H9 (cell line): ENCODE data around the gene PRR14. TPM values are rescaled to one million over a fixed set of nuclear protein-coding genes. Genes with fewer than 3 reads are reported as not detected.

ENCODE experiments used
- DNase-seq: peaks from one replicate; pipeline ENCODE4 v3.0.0-alpha.2; 2017
- H2AFZ ChIP-seq: one replicate; pipeline ENCODE4 v1.6.1; 2013; ENCODE audit warnings: mild to moderate bottlenecking, low read length, control low read depth, moderate library complexity
- H2AK5ac ChIP-seq: 2 replicates; pipeline ENCODE4 v1.6.1; 2013; ENCODE audit warnings: low read length, control low read depth, mixed read lengths; ENCODE audit not compliant: insufficient read length
- H2BK120ac ChIP-seq: one replicate; pipeline ENCODE4 v1.6.1; 2013; ENCODE audit warnings: low read depth, mild to moderate bottlenecking, low read length, control low read depth, inconsistent platforms; ENCODE audit not compliant: poor library complexity, severe bottlenecking
- H2BK12ac ChIP-seq: 2 replicates; pipeline ENCODE4 v1.6.1; 2013; ENCODE audit warnings: low read length, control low read depth, mixed read lengths, low read depth; ENCODE audit not compliant: insufficient read length
- H2BK15ac ChIP-seq: 2 replicates; pipeline ENCODE4 v1.6.1; 2013; ENCODE audit warnings: low read depth, low read length, control low read depth
- H2BK20ac ChIP-seq: one replicate; pipeline ENCODE4 v1.6.1; 2013; ENCODE audit warnings: low read depth, mild to moderate bottlenecking, low read length, control low read depth, inconsistent platforms; ENCODE audit not compliant: poor library complexity, severe bottlenecking
- H2BK5ac ChIP-seq: 2 replicates; pipeline ENCODE4 v1.6.1; 2013; ENCODE audit warnings: low read length, control low read depth, mixed read lengths; ENCODE audit not compliant: insufficient read length
- H3K14ac ChIP-seq: 2 replicates; pipeline ENCODE4 v1.6.1; 2013; ENCODE audit warnings: low read length, control low read depth; ENCODE audit not compliant: insufficient read depth
- H3K18ac ChIP-seq: 2 replicates; pipeline ENCODE4 v1.6.1; 2013; ENCODE audit warnings: low read depth, mild to moderate bottlenecking, mixed read lengths, low read length, control low read depth; ENCODE audit not compliant: insufficient read length
- H3K23ac ChIP-seq: 2 replicates; pipeline ENCODE4 v1.6.1; 2013; ENCODE audit warnings: low read length, control low read depth, mixed read lengths, low read depth; ENCODE audit not compliant: insufficient read length
- H3K23me2 ChIP-seq: 2 replicates; pipeline ENCODE4 v1.6.1; 2013; ENCODE audit warnings: low read depth, mild to moderate bottlenecking, mixed read lengths, low read length, control low read depth; ENCODE audit not compliant: insufficient read length, poor library complexity, severe bottlenecking
- H3K27ac ChIP-seq: 2 replicates; pipeline ENCODE4 v1.5.1; 2013; ENCODE audit warnings: low read length, control low read depth, mixed read lengths, low read depth; ENCODE audit not compliant: insufficient read length
- H3K27me3 ChIP-seq: 2 replicates; pipeline ENCODE4 v1.6.1; 2013; ENCODE audit warnings: low read length, control low read depth, inconsistent platforms; ENCODE audit not compliant: insufficient read depth
- H3K4ac ChIP-seq: 2 replicates; pipeline ENCODE4 v1.6.1; 2013; ENCODE audit warnings: low read depth, mild to moderate bottlenecking, control low read depth, inconsistent platforms, low read length, moderate library complexity
- H3K4me1 ChIP-seq: 2 replicates; pipeline ENCODE4 v1.6.1; 2013; ENCODE audit warnings: low read length, control low read depth, inconsistent platforms; ENCODE audit not compliant: insufficient read depth
- H3K4me2 ChIP-seq: 2 replicates; pipeline ENCODE4 v1.6.1; 2013; ENCODE audit warnings: low read length, control low read depth, mixed read lengths; ENCODE audit not compliant: insufficient read length, insufficient read depth
- H3K56ac ChIP-seq: 2 replicates; pipeline ENCODE4 v1.6.1; 2013; ENCODE audit warnings: low read depth, mild to moderate bottlenecking, mixed read lengths, low read length, control low read depth; ENCODE audit not compliant: insufficient read length
- H3K79me1 ChIP-seq: 2 replicates; pipeline ENCODE4 v1.6.1; 2013; ENCODE audit warnings: low read depth, mild to moderate bottlenecking, moderate library complexity, low read length, control low read depth, inconsistent platforms; ENCODE audit not compliant: insufficient read depth, poor library complexity, severe bottlenecking
- H3K79me2 ChIP-seq: 2 replicates; pipeline ENCODE4 v1.6.1; 2013; ENCODE audit warnings: low read length, control low read depth, inconsistent platforms; ENCODE audit not compliant: insufficient read depth
- H3K9ac ChIP-seq: 2 replicates; pipeline ENCODE4 v1.6.1; 2013; ENCODE audit warnings: low read length, control low read depth, mixed read lengths; ENCODE audit not compliant: insufficient read length; ENCODE audit errors: extremely low read depth
- H3K9me3 ChIP-seq: one replicate; pipeline ENCODE4 v1.6.1; 2013; ENCODE audit warnings: low read depth, low read length, inconsistent platforms; ENCODE audit not compliant: control insufficient read depth
- H3T11ph ChIP-seq: one replicate; pipeline ENCODE4 v1.6.1; 2013; ENCODE audit warnings: mild to moderate bottlenecking, low read length, control low read depth, inconsistent platforms
- H4K20me1 ChIP-seq: one replicate; pipeline ENCODE4 v1.6.1; 2013; ENCODE audit not compliant: control insufficient read depth, insufficient read length, insufficient read depth
- H4K5ac ChIP-seq: 2 replicates; pipeline ENCODE4 v1.6.1; 2013; ENCODE audit warnings: low read depth, mild to moderate bottlenecking, mixed read lengths, low read length, control low read depth; ENCODE audit not compliant: insufficient read length
- H4K8ac ChIP-seq: replicated peaks from 2 replicates; pipeline ENCODE4 v1.6.1; 2013; ENCODE audit warnings: low read length, control low read depth, mixed read lengths, low read depth; ENCODE audit not compliant: insufficient read length
- H4K91ac ChIP-seq: 2 replicates; pipeline ENCODE4 v1.6.1; 2013; ENCODE audit warnings: low read depth, mild to moderate bottlenecking, moderate library complexity, mixed read lengths, low read length, control low read depth; ENCODE audit not compliant: insufficient read length
- H3K27ac Mint-ChIP-seq, 3 experiments: 2 replicates in 2 of 3; 3 replicates in 1 of 3; pipeline ENCODE4 v1.8.0; 2020 to 2021; ENCODE audit warnings: mixed read lengths in 3 of 3, mild to moderate bottlenecking in 1 of 3, moderate library complexity in 1 of 3
- H3K27me3 Mint-ChIP-seq: 2 replicates; pipeline ENCODE4 v1.8.0; 2021; ENCODE audit warnings: low read depth, mild to moderate bottlenecking, moderate library complexity, mixed read lengths
- H3K36me3 Mint-ChIP-seq, 3 experiments: 2 replicates in 2 of 3; 3 replicates in 1 of 3; pipeline ENCODE4 v1.8.0; 2020 to 2021; ENCODE audit warnings: low read depth in 3 of 3, mixed read lengths in 3 of 3; ENCODE audit not compliant: insufficient read depth in 1 of 3
- H3K4me1 Mint-ChIP-seq, 2 experiments: 2 replicates each; pipeline ENCODE4 v1.8.0; 2020; ENCODE audit warnings: mixed read lengths in 2 of 2
- H3K4me3 Mint-ChIP-seq, 2 experiments: 2 replicates in 1 of 2; 3 replicates in 1 of 2; pipeline ENCODE4 v1.8.0; 2020 to 2021; ENCODE audit warnings: mild to moderate bottlenecking in 2 of 2, mixed read lengths in 2 of 2, moderate library complexity in 1 of 2
- H3K9me3 Mint-ChIP-seq, 2 experiments: 2 replicates in 1 of 2; 3 replicates in 1 of 2; pipeline ENCODE4 v1.8.0; 2020; ENCODE audit warnings: mild to moderate bottlenecking in 2 of 2, mixed read lengths in 2 of 2, moderate library complexity in 1 of 2
- CTCF ChIP-seq: fragments of 200-600 bp; sonication (generic); conservative IDR thresholded peaks from 3 replicates; pipeline ENCODE4 v1.8.0; 2021; ENCODE audit warnings: antibody characterized with exemption, mild to moderate bottlenecking
- WGBS: extraction: QIAGEN DNeasy Blood & Tissue Kit; methylation state at CpG from one replicate; pipeline ENCODE4 v1.1.7; 2013; ENCODE audit warnings: missing lambda C conversion rate, low lambda C conversion rate, mixed read lengths; ENCODE audit not compliant: insufficient read length; ENCODE audit errors: extremely low coverage; 5-methylcytosine and 5-hydroxymethylcytosine counted together
- total RNA-seq: library from RNA; stranded (reverse); gene quantifications from 2 replicates; pipeline ENCODE4 v1.2.1, GENCODE V29; 2021

The PRR14 gene
- total RNA-seq, 1 experiment from 2014 or later = 11.6 TPM

- peaks cover 13 to 19% of the 10 kb centered on the region in 2 experiments for H3K4me1 Mint-ChIP-seq
- H3K79me2 ChIP-seq = no peaks in the 10 kb centered on the region
- peaks cover 100% of the 10 kb centered on the region for H3K27me3 Mint-ChIP-seq
- no peak overlapping the region for H4K5ac ChIP-seq
- H2BK15ac ChIP-seq = no peak overlapping the region
- no peak overlapping the region for H3K9ac ChIP-seq
- no peak overlapping the region for H3K14ac ChIP-seq
- H2AFZ ChIP-seq = no peak overlapping the region
- no peak overlapping the region for H3K4me3 Mint-ChIP-seq
- H3K4me2 ChIP-seq = no peak overlapping the region
- H4K91ac ChIP-seq = no peak overlapping the region
- no peak overlapping the region for H2AK5ac ChIP-seq
- H2BK120ac ChIP-seq = no peak overlapping the region
- no peaks in the 10 kb centered on the region for H3K9me3 ChIP-seq
- no peak overlapping the region for H2BK20ac ChIP-seq
- H3K27ac ChIP-seq = no peak overlapping the region
- H3K56ac ChIP-seq = no peak overlapping the region
- H3K27me3 ChIP-seq = peaks cover 90% of the 10 kb centered on the region
- H4K8ac ChIP-seq = no peak overlapping the region
- no peak overlapping the region for H3K4ac ChIP-seq
- no peaks in the 10 kb centered on the region for H3K4me1 ChIP-seq
- no peak overlapping the region for H3K27ac Mint-ChIP-seq
- H3K23me2 ChIP-seq = no peaks in the 10 kb centered on the region
- no peaks in the 10 kb centered on the region for H3K79me1 ChIP-seq
- H4K20me1 ChIP-seq = no peaks in the 10 kb centered on the region
- H3K36me3 Mint-ChIP-seq = no peaks in the 10 kb centered on the region
- H3T11ph ChIP-seq = no peak overlapping the region
- DNase-seq = no peak
- H2BK12ac ChIP-seq = no peak overlapping the region
- peaks cover 0 to 12% of the 10 kb centered on the region in 2 experiments; a peak in 3 of 5 replicates for H3K9me3 Mint-ChIP-seq
- TF ChIP-seq CTCF = no peak
- no peak overlapping the region for H2BK5ac ChIP-seq
- H3K18ac ChIP-seq = no peak overlapping the region
- H3K23ac ChIP-seq = no peak overlapping the region
- no CpG with 5 or more reads among the region's 4 CpGs for WGBS
These were observed 37.9 kb downstream of the PRR14 start for GRCh38 chr16:30688701-30689100.
